GM18517 (cell line): ENCODE measurements around the gene PIM1.
A peak's percentile ranks its signal among the peaks of the same experiment; 100 is the strongest.

ENCODE experiments used
- ATAC-seq: cut with Tn5 transposase; IDR thresholded peaks from one replicate; pipeline ENCODE4 v1.9.1; 2021; ENCODE audit warnings: mild to moderate bottlenecking, moderate library complexity; ENCODE audit not compliant: unreplicated experiment

Gene PIM1

GRCh38 chr6:37137201-37138090 lies 32.5 kb upstream of the PIM1 start:
- no peak for ATAC-seq

GRCh38 chr6:37138856-37139229 lies 31.1 kb upstream of the PIM1 start:
- no peak for ATAC-seq

- no peak for ATAC-seq
These were observed 30.6 kb upstream of the PIM1 start for GRCh38 chr6:37139230-37139962.

GRCh38 chr6:37140145-37140544 lies 29.8 kb upstream of the PIM1 start:
- ATAC-seq, result no peak

- no peak for ATAC-seq
These were observed 28.5 kb upstream of the PIM1 start for GRCh38 chr6:37141281-37142049.

GRCh38 chr6:37142050-37142614 lies 27.8 kb upstream of the PIM1 start:
- ATAC-seq, result no peak

GRCh38 chr6:37143585-37143984 lies 26.4 kb upstream of the PIM1 start:
- no peak for ATAC-seq

- no peak for ATAC-seq
These were observed 24.5 kb upstream of the PIM1 start for GRCh38 chr6:37145443-37145842.

- ATAC-seq, result no peak
These were observed 23.2 kb upstream of the PIM1 start for GRCh38 chr6:37146735-37147157.

GRCh38 chr6:37149745-37150144 lies 20.2 kb upstream of the PIM1 start:
- no peak for ATAC-seq

GRCh38 chr6:37150314-37150713 lies 19.6 kb upstream of the PIM1 start:
- no peak for ATAC-seq

- peak; percentile 92 for ATAC-seq
These were observed 14.3 kb upstream of the PIM1 start for GRCh38 chr6:37155394-37156312.

GRCh38 chr6:37158508-37158907 lies 11.4 kb upstream of the PIM1 start:
- ATAC-seq, result no peak

GRCh38 chr6:37160922-37161778 lies 8.8 kb upstream of the PIM1 start:
- ATAC-seq, result peak; percentile 80

GRCh38 chr6:37162740-37163139 lies 7.2 kb upstream of the PIM1 start:
- ATAC-seq, result no peak

- no peak for ATAC-seq
These were observed 1.7 kb upstream of the PIM1 start for GRCh38 chr6:37168163-37168758.

GRCh38 chr6:37168811-37169495 lies 999 bp upstream of the PIM1 start:
- no peak for ATAC-seq
